ENCODE data around the gene SH3D19. TPM values are rescaled to one million over a fixed set of nuclear protein-coding genes. Genes with fewer than 3 reads are reported as not detected.

Gene SH3D19
- total and polyA plus RNA-seq, 4 donors, result 44.1 to 110 (median 59.4) TPM

DNA sequence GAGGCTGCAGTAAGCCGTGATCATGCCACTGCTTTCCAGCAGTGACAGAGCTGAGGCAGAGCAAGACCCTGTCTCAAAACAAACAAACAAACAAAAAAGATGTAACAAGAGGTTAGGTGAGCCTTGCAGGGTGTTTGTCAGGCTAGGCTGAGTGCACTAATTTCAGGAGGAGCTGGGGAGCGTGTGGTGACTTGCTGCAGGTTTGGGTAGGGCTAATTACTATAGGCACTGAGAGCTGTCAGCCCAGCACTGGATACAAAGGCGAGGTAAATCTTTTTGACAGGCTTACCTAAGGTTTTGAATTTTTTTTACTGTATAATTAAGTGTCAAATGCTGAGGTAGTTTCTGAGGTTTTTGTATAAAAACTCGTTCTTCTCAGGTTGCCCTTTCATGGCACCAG, 29.8 kb upstream of the SH3D19 start:
- Histone ChIP-seq H3K9me3 (ENCODE audit: control insufficient read depth, low read length) (peaks cover 2% of the 10 kb centered on the region), H3K27ac (ENCODE audit: low read depth in 1 of 2, low read length in 2 of 2) (no peak overlapping the region), H3K36me3 (ENCODE audit: control insufficient read depth in 1 of 2, insufficient read depth in 2 of 2, low read length in 1 of 2) (no peaks in the 10 kb centered on the region), H3K4me1 (ENCODE audit: control insufficient read depth in 1 of 2, insufficient read depth in 2 of 2, low read length in 2 of 2) (no peaks in the 10 kb centered on the region), H3K27me3 (ENCODE audit: control insufficient read depth in 1 of 2, insufficient read depth in 2 of 2, low read length in 1 of 2) (no peaks in the 10 kb centered on the region), H3K4me3 (ENCODE audit: low read length in 2 of 2) (no peak overlapping the region)
- ATAC-seq (ENCODE audit: low FRiP score) (no peak), DNase-seq (no peak)
- 74% methylated on average over 4 of the region's 4 CpGs for WGBS, 2 donors
- intact Hi-C loops (cut with DNase I), result no loop called here

DNA sequence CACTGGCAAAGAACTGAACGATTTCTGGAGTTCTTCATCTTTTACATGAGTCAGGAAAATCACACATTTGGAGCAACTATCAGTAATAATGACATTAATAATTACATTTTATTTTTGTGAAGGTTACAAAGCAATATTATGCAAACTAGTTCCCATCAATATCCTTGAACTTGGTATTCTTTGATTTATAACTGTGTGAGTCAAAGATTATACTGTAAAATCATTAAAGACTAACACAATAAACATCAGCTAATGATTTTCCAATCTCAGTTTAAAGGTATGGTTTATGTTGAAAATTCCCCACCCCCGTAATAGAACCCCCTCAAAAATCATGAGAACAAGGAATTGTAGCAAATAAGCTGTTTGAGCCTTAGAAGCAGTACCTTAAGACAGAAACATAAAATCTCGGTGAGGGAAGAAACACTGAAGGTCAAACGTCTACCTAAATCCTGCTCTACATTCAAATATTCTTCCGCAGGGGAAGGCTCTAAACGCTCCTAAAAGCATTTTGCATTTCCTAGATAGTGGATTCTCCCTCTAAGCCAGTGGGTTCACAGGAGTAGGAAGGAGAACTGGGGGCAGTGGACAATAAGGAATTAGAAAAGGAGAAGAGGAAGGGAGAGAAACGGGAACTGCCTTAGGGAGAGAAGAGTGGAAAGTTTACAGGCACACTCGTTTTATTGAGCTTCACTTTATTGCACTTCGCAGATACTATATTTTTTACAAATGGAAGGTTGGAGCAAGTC, 22.3 kb upstream of the SH3D19 start:
- H3K36me3 ChIP-seq (ENCODE audit: control insufficient read depth in 1 of 2, insufficient read depth in 2 of 2, low read length in 1 of 2), result no peaks in the 10 kb centered on the region
- H3K4me1 ChIP-seq (ENCODE audit: control insufficient read depth in 1 of 2, insufficient read depth in 2 of 2, low read length in 2 of 2), result no peaks in the 10 kb centered on the region
- no peaks in the 10 kb centered on the region for H3K9me3 ChIP-seq (ENCODE audit: control insufficient read depth, low read length)
- no peak overlapping the region for H3K27ac ChIP-seq (ENCODE audit: low read depth in 1 of 2, low read length in 2 of 2)
- intact Hi-C loops (cut with DNase I), result no loop called here
- no peak for ATAC-seq (ENCODE audit: low FRiP score)
- H3K27me3 ChIP-seq (ENCODE audit: control insufficient read depth in 1 of 2, insufficient read depth in 2 of 2, low read length in 1 of 2), result no peaks in the 10 kb centered on the region
- WGBS, 2 donors, result 75 to 81% methylated on average over 9 of the region's 9 CpGs
- no peak for DNase-seq
- no peak overlapping the region for H3K4me3 ChIP-seq (ENCODE audit: low read length in 2 of 2)

DNA sequence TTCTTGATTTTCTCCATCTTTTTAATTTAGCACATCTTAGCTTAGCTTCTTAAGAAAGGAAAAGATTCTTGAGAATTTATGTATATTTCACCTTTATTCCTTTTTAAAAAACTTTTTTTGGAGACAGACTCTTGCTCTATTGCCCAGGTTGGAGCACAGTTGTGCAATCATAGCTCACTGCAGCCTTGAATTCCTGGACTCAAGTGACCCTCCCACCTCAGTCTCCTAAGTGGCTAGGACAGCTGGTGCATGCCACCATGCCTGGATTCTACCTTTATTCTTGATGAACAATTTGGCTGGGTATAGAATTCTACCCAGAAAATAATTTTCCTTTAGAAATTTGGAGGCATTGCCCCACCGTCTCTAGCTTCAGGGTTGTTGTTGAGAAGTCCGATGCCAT, 19.5 kb upstream of the SH3D19 start:
- Histone ChIP-seq H3K27ac (ENCODE audit: low read depth in 1 of 2, low read length in 2 of 2) (no peak overlapping the region), H3K4me1 (ENCODE audit: control insufficient read depth in 1 of 2, insufficient read depth in 2 of 2, low read length in 2 of 2) (no peaks in the 10 kb centered on the region), H3K36me3 (ENCODE audit: control insufficient read depth in 1 of 2, insufficient read depth in 2 of 2, low read length in 1 of 2) (no peaks in the 10 kb centered on the region), H3K9me3 (ENCODE audit: control insufficient read depth, low read length) (no peaks in the 10 kb centered on the region), H3K27me3 (ENCODE audit: control insufficient read depth in 1 of 2, insufficient read depth in 2 of 2, low read length in 1 of 2) (no peaks in the 10 kb centered on the region), H3K4me3 (ENCODE audit: low read length in 2 of 2) (no peak overlapping the region)
- ATAC-seq (ENCODE audit: low FRiP score) (no peak), DNase-seq (no peak)
- intact Hi-C loops (cut with DNase I), result no loop called here
- 97 to 100% methylated on average over 2 of the region's 2 CpGs for WGBS, 2 donors

DNA sequence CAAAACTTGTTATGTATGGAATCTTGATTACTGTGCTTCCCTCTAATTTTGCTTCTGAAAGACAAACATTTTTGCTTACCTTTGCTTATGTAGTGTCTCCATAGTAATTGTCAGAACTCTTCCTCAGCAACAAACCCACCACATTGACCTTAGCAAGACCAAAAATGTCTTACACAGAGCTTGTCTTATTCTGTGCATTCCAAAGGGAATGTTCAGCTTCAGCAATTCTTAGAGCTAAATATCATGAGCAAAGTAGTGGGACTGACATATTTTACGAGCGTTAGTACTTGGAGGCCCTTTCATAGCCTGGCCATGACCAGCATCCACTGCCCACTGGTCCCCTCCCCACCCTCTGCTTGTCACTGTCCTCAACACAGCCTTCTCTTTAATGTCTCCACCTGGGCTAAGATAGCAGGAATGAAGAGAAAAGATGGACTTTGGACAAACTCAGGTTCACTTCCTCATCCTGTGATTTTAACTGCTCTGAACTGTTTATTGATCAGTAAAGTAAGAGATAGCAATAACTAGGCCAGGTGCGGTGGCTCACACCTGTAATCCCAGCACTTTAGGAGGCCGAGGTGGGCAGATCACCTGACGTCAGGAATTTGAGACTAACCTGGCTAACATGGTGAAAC, 15.5 kb upstream of the SH3D19 start:
- no peaks in the 10 kb centered on the region for H3K9me3 ChIP-seq (ENCODE audit: control insufficient read depth, low read length)
- no peak overlapping the region for H3K4me3 ChIP-seq (ENCODE audit: low read length in 2 of 2)
- DNase-seq, result no peak
- no peak for ATAC-seq (ENCODE audit: low FRiP score)
- no peaks in the 10 kb centered on the region for H3K36me3 ChIP-seq (ENCODE audit: control insufficient read depth in 1 of 2, insufficient read depth in 2 of 2, low read length in 1 of 2)
- 83 to 84% methylated on average over 5 of the region's 5 CpGs for WGBS, 2 donors
- no peak overlapping the region for H3K27ac ChIP-seq (ENCODE audit: low read depth in 1 of 2, low read length in 2 of 2)
- intact Hi-C loops (cut with DNase I), result no loop called here
- no peaks in the 10 kb centered on the region for H3K27me3 ChIP-seq (ENCODE audit: control insufficient read depth in 1 of 2, insufficient read depth in 2 of 2, low read length in 1 of 2)
- H3K4me1 ChIP-seq (ENCODE audit: control insufficient read depth in 1 of 2, insufficient read depth in 2 of 2, low read length in 2 of 2), result no peaks in the 10 kb centered on the region

DNA sequence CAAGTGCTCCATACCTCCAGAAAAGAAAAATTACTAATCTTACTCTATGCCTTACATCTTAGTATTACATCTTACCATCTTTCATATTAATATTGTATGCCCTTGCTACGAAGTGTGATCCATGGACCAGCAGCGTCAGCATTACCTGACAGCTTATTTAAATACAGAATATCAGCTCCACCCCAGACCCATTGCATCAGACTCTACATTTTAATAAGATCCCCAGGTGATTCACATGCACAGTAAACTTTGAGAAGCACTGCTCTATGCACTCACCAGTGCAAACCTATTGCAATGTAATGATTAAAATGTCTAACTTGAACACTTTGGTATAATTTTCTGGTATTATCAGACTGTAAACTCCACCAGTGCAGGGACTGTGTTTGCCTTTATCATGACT, 14.1 kb upstream of the SH3D19 start:
- ATAC-seq (ENCODE audit: low FRiP score), result no peak
- Histone ChIP-seq H3K36me3 (ENCODE audit: control insufficient read depth in 1 of 2, insufficient read depth in 2 of 2, low read length in 1 of 2) (no peaks in the 10 kb centered on the region), H3K27me3 (ENCODE audit: control insufficient read depth in 1 of 2, insufficient read depth in 2 of 2, low read length in 1 of 2) (no peaks in the 10 kb centered on the region), H3K4me1 (ENCODE audit: control insufficient read depth in 1 of 2, insufficient read depth in 2 of 2, low read length in 2 of 2) (no peaks in the 10 kb centered on the region), H3K4me3 (ENCODE audit: low read length in 2 of 2) (no peak overlapping the region), H3K9me3 (ENCODE audit: control insufficient read depth, low read length) (no peaks in the 10 kb centered on the region), H3K27ac (ENCODE audit: low read depth in 1 of 2, low read length in 2 of 2) (no peak overlapping the region)
- 82 to 88% methylated on average over 2 of the region's 2 CpGs for WGBS, 2 donors
- intact Hi-C loops (cut with DNase I), result no loop called here
- no peak for DNase-seq

DNA sequence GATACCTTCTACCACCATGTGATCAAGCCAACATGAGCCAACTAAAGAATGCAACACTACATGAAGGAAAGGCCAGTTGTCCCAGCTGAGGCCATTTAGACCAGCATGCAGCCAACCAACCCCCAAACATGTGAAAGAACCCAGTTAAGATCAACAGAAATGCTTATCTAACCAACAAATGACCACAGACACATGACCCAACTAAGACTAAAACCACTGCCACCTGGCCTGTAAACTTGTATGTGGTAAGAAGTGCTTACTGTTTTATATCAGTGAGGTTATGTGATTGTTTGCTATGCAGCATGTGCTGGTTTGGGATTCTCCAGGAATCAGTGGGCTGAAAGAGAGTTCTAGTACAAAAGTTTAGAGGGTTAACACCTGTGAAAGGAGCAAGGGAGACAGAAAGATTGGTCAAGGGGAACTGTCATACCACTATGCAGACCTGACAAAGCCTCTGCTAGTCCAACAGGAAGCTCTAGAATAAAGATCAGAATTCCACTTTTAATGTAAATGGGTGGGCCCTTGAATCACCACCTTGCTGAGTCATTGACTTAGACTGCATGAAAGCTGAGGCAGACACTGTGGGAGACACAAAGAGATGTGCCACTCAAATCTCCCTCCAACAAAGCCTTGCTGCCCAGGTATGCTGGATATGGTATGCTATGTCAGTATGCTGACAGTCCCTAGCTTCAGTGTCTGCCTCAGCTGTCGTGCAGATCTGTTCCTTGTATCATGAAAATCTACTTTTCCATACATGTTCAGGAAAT, 6.1 kb upstream of the SH3D19 start:
- H3K4me3 ChIP-seq (ENCODE audit: low read length in 2 of 2), result no peak overlapping the region
- WGBS, 2 donors, result 82 to 86% methylated on average over 1 of the region's 1 CpG
- no peaks in the 10 kb centered on the region for H3K27me3 ChIP-seq (ENCODE audit: control insufficient read depth in 1 of 2, insufficient read depth in 2 of 2, low read length in 1 of 2)
- DNase-seq (no peak), ATAC-seq (ENCODE audit: low FRiP score) (no peak)
- no peaks in the 10 kb centered on the region for H3K9me3 ChIP-seq (ENCODE audit: control insufficient read depth, low read length)
- H3K27ac ChIP-seq (ENCODE audit: low read depth in 1 of 2, low read length in 2 of 2), result no peak overlapping the region
- H3K36me3 ChIP-seq (ENCODE audit: control insufficient read depth in 1 of 2, insufficient read depth in 2 of 2, low read length in 1 of 2), result no peaks in the 10 kb centered on the region
- H3K4me1 ChIP-seq (ENCODE audit: control insufficient read depth in 1 of 2, insufficient read depth in 2 of 2, low read length in 2 of 2), result no peaks in the 10 kb centered on the region
- intact Hi-C loops (cut with DNase I), result no loop called here

DNA sequence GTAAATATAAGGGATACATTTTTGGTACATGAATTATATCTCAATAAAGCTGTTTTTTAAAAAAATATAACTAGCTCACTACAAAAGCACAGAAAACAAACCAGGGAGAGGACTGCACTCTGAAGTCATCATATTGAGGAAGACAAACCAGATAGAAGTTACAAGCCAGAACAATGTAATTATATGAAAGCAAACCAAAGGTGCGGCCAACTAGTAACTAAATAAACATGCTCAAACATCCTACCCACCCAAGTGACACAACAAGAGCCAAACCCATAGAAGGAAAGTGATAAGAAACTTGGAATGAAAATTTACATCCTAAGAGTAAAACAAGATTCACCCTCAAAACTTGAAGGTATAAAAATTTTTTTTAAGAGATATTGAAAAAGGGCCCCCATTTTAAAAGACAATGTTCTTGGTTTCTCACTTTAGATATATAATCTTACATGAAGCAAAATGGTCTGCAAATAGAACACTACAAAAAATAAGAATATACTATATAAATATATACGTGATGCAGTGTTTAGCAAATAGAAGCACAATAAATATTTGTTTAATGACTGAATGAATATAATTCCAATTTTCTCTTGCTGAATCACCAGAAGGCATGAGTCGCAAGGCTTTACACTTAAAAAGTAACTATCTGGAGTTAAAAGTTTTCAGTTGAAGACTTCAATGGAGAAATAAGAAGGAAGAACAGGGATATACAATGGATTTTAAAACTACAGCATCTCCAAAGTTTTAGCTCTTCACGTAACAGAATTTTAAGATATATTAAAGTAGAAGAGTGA, 4.0 kb upstream of the SH3D19 start:
- intact Hi-C loops (cut with DNase I), result loop anchor here in 1 of 2 donors (5.0 kb wide), 1 partner anchor 102 kb away; no protein-coding TSS in a partner anchor
- Histone ChIP-seq H3K4me1 (ENCODE audit: control insufficient read depth in 1 of 2, insufficient read depth in 2 of 2, low read length in 2 of 2) (no peaks in the 10 kb centered on the region), H3K4me3 (ENCODE audit: low read length in 2 of 2) (no peak overlapping the region), H3K27me3 (ENCODE audit: control insufficient read depth in 1 of 2, insufficient read depth in 2 of 2, low read length in 1 of 2) (no peaks in the 10 kb centered on the region), H3K36me3 (ENCODE audit: control insufficient read depth in 1 of 2, insufficient read depth in 2 of 2, low read length in 1 of 2) (no peaks in the 10 kb centered on the region), H3K27ac (ENCODE audit: low read depth in 1 of 2, low read length in 2 of 2) (no peak overlapping the region), H3K9me3 (ENCODE audit: control insufficient read depth, low read length) (no peaks in the 10 kb centered on the region)
- ATAC-seq (ENCODE audit: low FRiP score) (no peak), DNase-seq (no peak)
- WGBS, 2 donors, result 83 to 86% methylated on average over 4 of the region's 4 CpGs

DNA sequence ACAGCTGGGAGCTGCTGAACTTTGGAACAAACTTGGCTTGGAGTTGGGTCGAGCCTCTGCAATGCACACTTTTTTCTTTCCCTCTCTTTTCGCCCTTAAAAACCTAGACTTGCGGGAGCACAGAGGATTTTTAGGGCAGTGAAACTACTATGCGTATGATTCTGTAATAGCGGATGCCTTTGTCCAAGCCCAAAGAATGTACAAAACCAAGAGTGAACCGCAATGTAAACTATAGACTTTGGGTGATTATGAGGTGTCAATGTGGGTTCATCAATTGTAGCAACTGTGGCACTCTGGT, 493 bp upstream of the SH3D19 start:
- Histone ChIP-seq H3K4me3 (ENCODE audit: low read length in 2 of 2) (peak overlapping the region; percentile 86 to 88), H3K27ac (ENCODE audit: low read depth in 1 of 2, low read length in 2 of 2) (peak overlapping the region; percentile 9 to 85), H3K36me3 (ENCODE audit: control insufficient read depth in 1 of 2, insufficient read depth in 2 of 2, low read length in 1 of 2) (no peaks in the 10 kb centered on the region), H3K9me3 (ENCODE audit: control insufficient read depth, low read length) (no peaks in the 10 kb centered on the region), H3K4me1 (ENCODE audit: control insufficient read depth in 1 of 2, insufficient read depth in 2 of 2, low read length in 2 of 2) (no peaks in the 10 kb centered on the region), H3K27me3 (ENCODE audit: control insufficient read depth in 1 of 2, insufficient read depth in 2 of 2, low read length in 1 of 2) (no peaks in the 10 kb centered on the region)
- ATAC-seq (ENCODE audit: low FRiP score), result no peak
- no peak for DNase-seq
- intact Hi-C loops (cut with DNase I), result loop anchor here in 1 of 2 donors (5.0 kb wide), 1 partner anchor 99 kb away; no protein-coding TSS in a partner anchor
- WGBS, 2 donors, result 13 to 30% methylated on average over 6 of the region's 6 CpGs
